Panc1 (cell line): Measurements from ENCODE around the gene YBEY. TPM values are rescaled to one million over a fixed set of nuclear protein-coding genes. Genes with fewer than 3 reads are reported as not detected.

ENCODE experiments used
- ATAC-seq: fragments of 200-7000 bp; cut with Tn5 transposase; 2 replicates; pipeline ENCODE4 v1.9.1; 2020; ENCODE audit warnings: mild to moderate bottlenecking, moderate library complexity
- BruUV-seq: library from RNA; stranded (reverse); fragments of 400-500 nt; replicated peaks from 2 replicates; lab custom pipeline; 2021; lab: Mats Ljungman, UMichigan
- CTCF ChIA-PET: fragments of 300-600 bp; sonication (Branson Sonifier 250); formaldehyde crosslinking; loops from one replicate; lab custom pipeline; 2022; ENCODE audit warnings: antibody characterized with exemption; lab: Charles Lee
- POLR2A ChIA-PET: fragments of 300-600 bp; sonication (Branson Sonifier 250); formaldehyde crosslinking; loops from one replicate; lab custom pipeline; 2022; ENCODE audit warnings: antibody characterized with exemption; lab: Charles Lee
- DNase-seq: peaks from one replicate; pipeline ENCODE4 v3.0.0-alpha.2; 2010; ENCODE audit warnings: low read depth, low spot score
- H3K27ac ChIP-seq: 2 replicates; pipeline ENCODE4 v1.5.1; 2011; ENCODE audit warnings: mild to moderate bottlenecking, low read length, inconsistent platforms
- H3K27me3 ChIP-seq: fragments of 200-500 bp; sonication (Bioruptor generic); 2 replicates; pipeline ENCODE4 v1.6.0; 2014; ENCODE audit warnings: low read length, inconsistent platforms; ENCODE audit not compliant: control insufficient read depth, insufficient read depth
- H3K36me3 ChIP-seq: fragments of 200-500 bp; sonication (Bioruptor generic); 2 replicates; pipeline ENCODE4 v1.5.1; 2014; ENCODE audit warnings: inconsistent platforms, mild to moderate bottlenecking, low read length, moderate library complexity; ENCODE audit not compliant: control insufficient read depth, insufficient read depth
- H3K4me1 ChIP-seq: 2 replicates; pipeline ENCODE4 v1.5.1; 2011; ENCODE audit warnings: inconsistent platforms, mild to moderate bottlenecking, low read length, moderate library complexity; ENCODE audit not compliant: control insufficient read depth, insufficient read depth
- H3K4me3 ChIP-seq, 2 experiments: 2 replicates each; pipeline ENCODE4 v1.5.1; 2011 to 2012; ENCODE audit warnings: low read depth in 2 of 2, low read length in 2 of 2, mild to moderate bottlenecking in 2 of 2, inconsistent platforms in 1 of 2, moderate library complexity in 1 of 2
- H3K9me3 ChIP-seq: fragments of 200-500 bp; sonication (Bioruptor generic); 2 replicates; pipeline ENCODE4 v1.5.1; 2014; ENCODE audit warnings: low read depth, mild to moderate bottlenecking, inconsistent platforms, low read length, moderate library complexity; ENCODE audit not compliant: control insufficient read depth, insufficient read depth
- POLR2AphosphoS5 ChIP-seq: IDR thresholded peaks from 2 replicates; pipeline ENCODE4 v1.6.1; 2012; ENCODE audit warnings: mild to moderate bottlenecking, low read depth, low read length, moderate library complexity
- SIN3A ChIP-seq: IDR thresholded peaks from 2 replicates; pipeline ENCODE4 v1.6.1; 2012; ENCODE audit warnings: low read depth, mild to moderate bottlenecking, low read length, moderate library complexity, borderline replicate concordance; ENCODE audit not compliant: insufficient read depth
- TCF7L2 ChIP-seq: IDR thresholded peaks from 2 replicates; pipeline ENCODE4 v1.6.1; 2011; ENCODE audit warnings: mild to moderate bottlenecking, low read depth, low read length, inconsistent platforms
- in situ Hi-C: cut with HindIII; loops from 2 replicates; pipeline ENCODE4 v1.10.0; 2016; ENCODE audit warnings: low sequenced_read_pairs, low pct_unique_long_range_greater_than_20kb
- intact Hi-C: fragments of 100-400 bp; cut with micrococcal nuclease; formaldehyde crosslinking; loops from one replicate; pipeline ENCODE4 v1.10.0; 2022; ENCODE audit not compliant: unreplicated experiment
- total RNA-seq: library from RNA; stranded (reverse); gene quantifications from one replicate; pipeline ENCODE4 v1.2.1, GENCODE V29; 2021; ENCODE audit not compliant: unreplicated experiment
- TF ChIP-seq, protein P1 (sequence below), 2 experiments: IDR thresholded peaks; 2 replicates each; pipeline ENCODE4 v1.6.1; 2011 to 2012; ENCODE audit warnings: low read depth in 2 of 2, control low read depth in 1 of 2, low read length in 1 of 2, mild to moderate bottlenecking in 1 of 2, moderate library complexity in 1 of 2; ENCODE audit not compliant: insufficient read depth in 1 of 2
- TF ChIP-seq, protein P2 (sequence below): fragments of 450-650 bp; IDR thresholded peaks from 2 replicates; pipeline ENCODE4 v1.5.1; 2017; ENCODE audit warnings: mild to moderate bottlenecking

Gene YBEY
- total RNA-seq, 1 experiment from 2014 or later: 10.7 TPM

DNA sequence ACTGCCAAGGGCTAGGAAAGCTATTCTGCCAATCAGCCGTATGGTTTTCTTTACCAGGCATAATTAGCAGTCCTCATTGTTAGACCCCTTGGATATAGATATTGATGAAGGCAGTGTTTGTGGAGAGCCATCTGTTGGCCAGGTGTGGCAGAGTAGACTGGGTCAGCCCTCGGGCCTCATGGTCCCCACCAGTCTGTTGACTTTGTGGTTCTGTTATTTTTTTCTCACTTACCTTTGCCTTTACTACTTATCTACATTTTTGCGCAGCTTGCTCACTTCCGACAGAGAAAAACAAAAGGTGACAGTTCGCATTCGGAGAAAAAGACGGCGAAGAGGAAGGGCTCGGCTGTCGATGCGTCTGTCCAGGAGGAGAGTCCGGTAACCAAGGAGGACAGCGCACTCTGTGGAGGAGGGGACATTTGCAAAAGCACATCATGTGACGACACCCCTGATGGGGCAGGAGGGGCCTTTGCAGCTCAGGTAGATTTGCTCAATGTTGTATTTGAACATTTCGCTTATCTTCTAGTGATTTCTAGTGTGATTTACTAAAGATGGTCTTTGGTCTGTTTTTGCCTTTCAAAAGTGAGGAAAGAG lies 40.1 kb downstream of the YBEY start:
- CTCF ChIA-PET: no interaction called here
- no peak for DNase-seq
- peaks cover 2% of the 10 kb centered on the region; the same call in 1 of the 2 replicates for H3K36me3 ChIP-seq
- in situ Hi-C loops: no loop called here
- TSS peak; percentile 72 for BruUV-seq
- no peaks in the 10 kb centered on the region for H3K27me3 ChIP-seq
- H3K4me1 ChIP-seq: peaks cover 21% of the 10 kb centered on the region
- TF ChIP-seq SIN3A (no peak), POLR2AphosphoS5 (no peak), TCF7L2 (no peak)
- TF ChIP-seq, protein P1, sequence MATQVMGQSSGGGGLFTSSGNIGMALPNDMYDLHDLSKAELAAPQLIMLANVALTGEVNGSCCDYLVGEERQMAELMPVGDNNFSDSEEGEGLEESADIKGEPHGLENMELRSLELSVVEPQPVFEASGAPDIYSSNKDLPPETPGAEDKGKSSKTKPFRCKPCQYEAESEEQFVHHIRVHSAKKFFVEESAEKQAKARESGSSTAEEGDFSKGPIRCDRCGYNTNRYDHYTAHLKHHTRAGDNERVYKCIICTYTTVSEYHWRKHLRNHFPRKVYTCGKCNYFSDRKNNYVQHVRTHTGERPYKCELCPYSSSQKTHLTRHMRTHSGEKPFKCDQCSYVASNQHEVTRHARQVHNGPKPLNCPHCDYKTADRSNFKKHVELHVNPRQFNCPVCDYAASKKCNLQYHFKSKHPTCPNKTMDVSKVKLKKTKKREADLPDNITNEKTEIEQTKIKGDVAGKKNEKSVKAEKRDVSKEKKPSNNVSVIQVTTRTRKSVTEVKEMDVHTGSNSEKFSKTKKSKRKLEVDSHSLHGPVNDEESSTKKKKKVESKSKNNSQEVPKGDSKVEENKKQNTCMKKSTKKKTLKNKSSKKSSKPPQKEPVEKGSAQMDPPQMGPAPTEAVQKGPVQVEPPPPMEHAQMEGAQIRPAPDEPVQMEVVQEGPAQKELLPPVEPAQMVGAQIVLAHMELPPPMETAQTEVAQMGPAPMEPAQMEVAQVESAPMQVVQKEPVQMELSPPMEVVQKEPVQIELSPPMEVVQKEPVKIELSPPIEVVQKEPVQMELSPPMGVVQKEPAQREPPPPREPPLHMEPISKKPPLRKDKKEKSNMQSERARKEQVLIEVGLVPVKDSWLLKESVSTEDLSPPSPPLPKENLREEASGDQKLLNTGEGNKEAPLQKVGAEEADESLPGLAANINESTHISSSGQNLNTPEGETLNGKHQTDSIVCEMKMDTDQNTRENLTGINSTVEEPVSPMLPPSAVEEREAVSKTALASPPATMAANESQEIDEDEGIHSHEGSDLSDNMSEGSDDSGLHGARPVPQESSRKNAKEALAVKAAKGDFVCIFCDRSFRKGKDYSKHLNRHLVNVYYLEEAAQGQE (IDR thresholded peaks at IDR 0.05; ENCODE audit: insufficient read depth in 1 of 2, low read depth in 2 of 2, low read length in 1 of 2): no peak
- TF ChIP-seq, protein P2, sequence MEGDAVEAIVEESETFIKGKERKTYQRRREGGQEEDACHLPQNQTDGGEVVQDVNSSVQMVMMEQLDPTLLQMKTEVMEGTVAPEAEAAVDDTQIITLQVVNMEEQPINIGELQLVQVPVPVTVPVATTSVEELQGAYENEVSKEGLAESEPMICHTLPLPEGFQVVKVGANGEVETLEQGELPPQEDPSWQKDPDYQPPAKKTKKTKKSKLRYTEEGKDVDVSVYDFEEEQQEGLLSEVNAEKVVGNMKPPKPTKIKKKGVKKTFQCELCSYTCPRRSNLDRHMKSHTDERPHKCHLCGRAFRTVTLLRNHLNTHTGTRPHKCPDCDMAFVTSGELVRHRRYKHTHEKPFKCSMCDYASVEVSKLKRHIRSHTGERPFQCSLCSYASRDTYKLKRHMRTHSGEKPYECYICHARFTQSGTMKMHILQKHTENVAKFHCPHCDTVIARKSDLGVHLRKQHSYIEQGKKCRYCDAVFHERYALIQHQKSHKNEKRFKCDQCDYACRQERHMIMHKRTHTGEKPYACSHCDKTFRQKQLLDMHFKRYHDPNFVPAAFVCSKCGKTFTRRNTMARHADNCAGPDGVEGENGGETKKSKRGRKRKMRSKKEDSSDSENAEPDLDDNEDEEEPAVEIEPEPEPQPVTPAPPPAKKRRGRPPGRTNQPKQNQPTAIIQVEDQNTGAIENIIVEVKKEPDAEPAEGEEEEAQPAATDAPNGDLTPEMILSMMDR: no peak
- no peaks in the 10 kb centered on the region for H3K9me3 ChIP-seq
- ATAC-seq: no peak
- H3K27ac ChIP-seq: peak overlapping the region; percentile 88
- H3K4me3 ChIP-seq: peak overlapping the region; percentile 55 to 71; a peak in 3 of 4 replicates
- intact Hi-C loops: no loop called here
- POLR2A ChIA-PET: no interaction called here

DNA sequence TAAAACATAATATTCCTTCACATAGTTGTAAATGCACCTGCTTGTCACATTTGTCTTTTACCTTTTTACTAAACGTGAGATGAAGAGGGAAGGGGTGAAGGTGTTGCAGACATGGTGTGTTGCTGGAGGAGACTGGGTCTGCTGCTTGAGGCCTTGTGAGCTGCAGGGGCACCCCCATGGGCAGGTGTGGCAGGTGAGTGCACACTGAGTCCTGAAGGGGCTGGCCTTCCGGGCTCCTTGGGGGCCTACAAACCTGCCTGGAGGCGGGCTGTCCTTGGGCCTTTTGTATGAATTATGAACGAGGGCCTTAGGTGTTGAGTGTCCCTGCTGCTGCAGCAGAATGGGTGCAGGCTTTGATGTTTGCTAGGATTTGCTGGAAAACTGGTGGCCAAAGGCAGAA lies 41.6 kb downstream of the YBEY start:
- CTCF ChIA-PET: no interaction called here
- no peak for TF ChIP-seq SIN3A
- TF ChIP-seq, protein P2: no peak
- no peak for TF ChIP-seq TCF7L2
- TF ChIP-seq POLR2AphosphoS5: no peak
- TF ChIP-seq, protein P1 (IDR thresholded peaks at IDR 0.05; ENCODE audit: insufficient read depth in 1 of 2, low read depth in 2 of 2, low read length in 1 of 2): no peak

More for the DNA sequence above, 41.6 kb downstream of the YBEY start:
- in situ Hi-C loops: no loop called here
- intact Hi-C loops: no loop called here
- H3K9me3 ChIP-seq: no peaks in the 10 kb centered on the region
- peaks cover 2% of the 10 kb centered on the region; the same call in 1 of the 2 replicates for H3K36me3 ChIP-seq
- ATAC-seq (no peak), DNase-seq (no peak)
- no peaks in the 10 kb centered on the region for H3K27me3 ChIP-seq
- H3K27ac ChIP-seq: no peak overlapping the region
- BruUV-seq: no TSS peak
- POLR2A ChIA-PET: no interaction called here
- no peak overlapping the region for H3K4me3 ChIP-seq
- H3K4me1 ChIP-seq: peaks cover 12% of the 10 kb centered on the region; the same call in 1 of the 2 replicates
